Measurements from ENCODE around the gene MAPKAPK3. TPM values are rescaled to one million over a fixed set of nuclear protein-coding genes. Genes with fewer than 3 reads are reported as not detected.

Gene MAPKAPK3
- total and polyA plus RNA-seq, 2 of the 8 experiments (the other 6 are each of a cell fraction or from before 2014, with no cell fraction given): 65.4 to 99.8 TPM

- Histone ChIP-seq H3K4me1 (replicated peaks in 1 of 4; ENCODE audit: control insufficient read depth in 3 of 4, insufficient read depth in 4 of 4, low read length in 3 of 4) (no peaks in the 10 kb centered on the region), H3K56ac (replicated peaks; ENCODE audit: insufficient read length, low read depth, low read length) (no peak overlapping the region), H3K23ac (ENCODE audit: insufficient read length) (no peak overlapping the region), H3K4ac (replicated peaks; ENCODE audit: insufficient read length, low read depth, low read length) (no peak overlapping the region), H3K9ac (replicated peaks in 1 of 4; ENCODE audit: extremely low read depth in 1 of 4, low read depth in 3 of 4, low read length in 3 of 4) (no peak overlapping the region), H2BK5ac (ENCODE audit: low read depth, low read length) (no peak overlapping the region), H2BK120ac (replicated peaks; ENCODE audit: low read depth, low read length) (no peak overlapping the region), H2BK20ac (ENCODE audit: low read length) (no peak overlapping the region), H4K5ac (ENCODE audit: insufficient read length, low read depth, low read length) (no peak overlapping the region), H3K27ac (ENCODE audit: low read depth, low read length) (no peak overlapping the region), H3K79me2 (ENCODE audit: control insufficient read depth in 1 of 2, insufficient read depth in 2 of 2, low read length in 2 of 2) (no peaks in the 10 kb centered on the region), H2BK12ac (ENCODE audit: low read depth, low read length) (peak overlapping the region; percentile 4; the same call in 1 of the 2 replicates), H2BK15ac (ENCODE audit: low read length) (0 out of 2 replicates have a peak overlapping the region, but pooled peaks have one; percentile 40), H4K91ac (replicated peaks; ENCODE audit: insufficient read length, low read length) (no peak overlapping the region), H3K14ac (ENCODE audit: insufficient read length) (no peak overlapping the region), H3K23me2 (ENCODE audit: low read depth, low read length) (no peaks in the 10 kb centered on the region), H3K9me3 (ENCODE audit: insufficient read depth in 2 of 2, low read depth in 1 of 2, low read length in 1 of 2) (no peaks in the 10 kb centered on the region), H3K18ac (ENCODE audit: extremely low read depth, low read length) (no peak overlapping the region), H3K36me3 (ENCODE audit: control insufficient read depth in 2 of 4, insufficient read depth in 4 of 4, low read length in 3 of 4) (no peaks in the 10 kb centered on the region), H2AFZ (ENCODE audit: low read length) (no peak overlapping the region), H3K4me2 (ENCODE audit: insufficient read depth in 1 of 2, low read depth in 2 of 2, low read length in 2 of 2) (no peak overlapping the region), H2AK5ac (ENCODE audit: low read depth, low read length) (no peak overlapping the region), H4K8ac (ENCODE audit: extremely low read depth, insufficient read depth, low read length) (no peak overlapping the region), H3K79me1 (ENCODE audit: low read depth, low read length) (no peaks in the 10 kb centered on the region), H3K27me3 (replicated peaks in 1 of 4; ENCODE audit: control insufficient read depth in 3 of 4, extremely low read depth in 1 of 4, insufficient read depth in 3 of 4, low read length in 3 of 4) (no peaks in the 10 kb centered on the region; a peak in 1 of 7 replicates), H3K4me3 (ENCODE audit: extremely low read depth in 1 of 4, insufficient read depth in 2 of 4, low read depth in 3 of 4, low read length in 4 of 4) (no peak overlapping the region), H4K20me1 (replicated peaks in 1 of 2; ENCODE audit: control insufficient read depth in 1 of 2, insufficient read depth in 2 of 2, low read length in 2 of 2) (peaks cover 0 to 2% of the 10 kb centered on the region in 2 experiments)
- no peak for TF ChIP-seq CEBPB (IDR thresholded peaks at IDR 0.05; ENCODE audit: low read depth, low read length)
- TF ChIP-seq E2F6 (IDR thresholded peaks at IDR 0.05): no peak
- no peak for TF ChIP-seq CTBP2 (IDR thresholded peaks at IDR 0.05; ENCODE audit: borderline replicate concordance, insufficient read depth, insufficient read length, low read length)
- TF ChIP-seq SP2 (IDR thresholded peaks at IDR 0.05; ENCODE audit: low read length): no peak
- POLR2A ChIA-PET (ENCODE audit: partially characterized antibody): no interaction called here
- WGBS, 2 experiments (ENCODE audit: extremely low coverage in 1 of 2, insufficient coverage in 1 of 2, insufficient read length in 1 of 2, insufficient replicate concordance in 2 of 2, low coverage in 1 of 2, low lambda C conversion rate in 2 of 2, missing lambda C conversion rate in 1 of 2): 92% methylated on average over 10 of the region's 10 CpGs; no CpG with 5 or more reads in 1 of the 2 experiments
- no peak for FAIRE-seq
- CTCF ChIA-PET (ENCODE audit: partially characterized antibody): interaction anchor here (0.8 to 63.8 kb wide), 3 partner anchors 8 to 39 kb away, joined by 3 to 1262 read pairs (median 3); partner anchors contain the start of genes CISH and MAPKAPK3
- DNase-seq (ENCODE audit: low read depth in 1 of 2, low spot score in 2 of 2): no peak
Measured at GRCh38 chr3:50660386-50660785, 43.4 kb downstream of the MAPKAPK3 start.
